Measurements from ENCODE around the gene WSCD2. TPM values are rescaled to one million over a fixed set of nuclear protein-coding genes. Genes with fewer than 3 reads are reported as not detected.

WSCD2 gene
- polyA plus RNA-seq, 1 donor (not counting 4 experiments of a cell fraction or from before 2014, with no cell fraction given) = not detected

DNA sequence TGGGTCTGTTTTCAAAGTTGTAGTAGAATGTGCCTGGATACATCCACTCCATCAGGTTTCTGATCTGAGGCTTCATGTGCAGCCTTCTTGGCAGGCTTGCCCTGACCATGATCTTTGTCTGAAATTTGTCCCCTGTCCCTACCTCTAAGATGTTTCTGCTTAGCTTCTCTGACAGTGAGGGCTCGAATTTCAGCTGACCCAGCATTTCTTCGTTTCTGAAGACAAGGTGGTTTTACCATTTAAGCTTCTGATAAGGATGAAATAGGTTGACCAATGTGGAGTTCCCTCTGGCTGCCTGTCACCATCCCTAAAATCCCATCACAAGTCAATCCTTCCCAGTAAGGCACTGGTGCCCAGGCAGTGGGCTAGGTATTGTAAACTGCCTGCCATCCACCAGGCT is 153.1 kb downstream of the WSCD2 start:
- FAIRE-seq = no peak
- H3K9me3 ChIP-seq (ENCODE audit: control insufficient read depth, low read depth, low read length) = no peaks in the 10 kb centered on the region
- dilution Hi-C loops (cut with MboI; ENCODE audit: extremely low pct_ligation_motif_present, low sequenced_read_pairs) = no loop called here

DNA sequence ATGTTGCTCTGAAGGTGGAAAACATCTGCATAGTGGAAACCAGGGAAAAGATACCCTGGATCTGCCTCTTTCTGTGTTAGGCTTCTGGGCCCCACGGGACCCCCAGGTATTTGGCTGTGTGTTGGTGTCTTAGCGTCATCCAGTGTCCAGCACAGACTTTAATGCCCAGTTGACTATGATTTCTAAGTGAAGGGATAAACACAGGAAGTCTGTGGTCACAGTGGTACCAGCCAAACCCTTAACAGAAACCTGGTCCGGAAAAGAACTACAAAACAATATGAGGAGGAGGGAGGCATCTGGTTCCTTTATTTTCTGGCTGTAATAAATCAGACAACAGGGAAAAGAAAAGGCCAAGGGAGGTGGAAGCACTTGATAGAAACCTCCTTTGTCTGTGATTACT is 153.6 kb downstream of the WSCD2 start:
- Histone ChIP-seq H3K27ac (ENCODE audit: control insufficient read depth, insufficient read depth, low read length) (no peak overlapping the region), H3K79me2 (ENCODE audit: control insufficient read depth, insufficient read depth, low read length) (no peaks in the 10 kb centered on the region), H3K9me1 (ENCODE audit: control insufficient read depth, extremely low read depth, insufficient read depth, low read length) (no peaks in the 10 kb centered on the region), H3K9ac (ENCODE audit: control insufficient read depth, extremely low read depth, insufficient read depth, low read length) (no peak overlapping the region), H3K9me3 (ENCODE audit: control insufficient read depth, low read depth, low read length) (no peaks in the 10 kb centered on the region), H3K27me3 (ENCODE audit: control insufficient read depth, extremely low read depth, insufficient read depth, low read length) (no peaks in the 10 kb centered on the region), H3K36me3 (ENCODE audit: control insufficient read depth in 2 of 2, extremely low read depth in 1 of 2, insufficient read depth in 2 of 2, low read length in 2 of 2) (no peaks in the 10 kb centered on the region), H3K4me3 (ENCODE audit: control insufficient read depth in 2 of 3, extremely low read depth in 1 of 3, insufficient read depth in 2 of 3, low read depth in 1 of 3, low read length in 3 of 3) (no peak overlapping the region), H2AFZ (ENCODE audit: control insufficient read depth, low read length) (no peak overlapping the region), H4K20me1 (ENCODE audit: control insufficient read depth, extremely low read depth, insufficient read depth, low read length) (no peaks in the 10 kb centered on the region), H3K4me2 (ENCODE audit: control insufficient read depth, extremely low read depth, insufficient read depth, low read depth, low read length) (no peak overlapping the region), H3K4me1 (ENCODE audit: control insufficient read depth, extremely low read depth, insufficient read depth, low read length) (no peaks in the 10 kb centered on the region)
- TF ChIP-seq, protein P1, sequence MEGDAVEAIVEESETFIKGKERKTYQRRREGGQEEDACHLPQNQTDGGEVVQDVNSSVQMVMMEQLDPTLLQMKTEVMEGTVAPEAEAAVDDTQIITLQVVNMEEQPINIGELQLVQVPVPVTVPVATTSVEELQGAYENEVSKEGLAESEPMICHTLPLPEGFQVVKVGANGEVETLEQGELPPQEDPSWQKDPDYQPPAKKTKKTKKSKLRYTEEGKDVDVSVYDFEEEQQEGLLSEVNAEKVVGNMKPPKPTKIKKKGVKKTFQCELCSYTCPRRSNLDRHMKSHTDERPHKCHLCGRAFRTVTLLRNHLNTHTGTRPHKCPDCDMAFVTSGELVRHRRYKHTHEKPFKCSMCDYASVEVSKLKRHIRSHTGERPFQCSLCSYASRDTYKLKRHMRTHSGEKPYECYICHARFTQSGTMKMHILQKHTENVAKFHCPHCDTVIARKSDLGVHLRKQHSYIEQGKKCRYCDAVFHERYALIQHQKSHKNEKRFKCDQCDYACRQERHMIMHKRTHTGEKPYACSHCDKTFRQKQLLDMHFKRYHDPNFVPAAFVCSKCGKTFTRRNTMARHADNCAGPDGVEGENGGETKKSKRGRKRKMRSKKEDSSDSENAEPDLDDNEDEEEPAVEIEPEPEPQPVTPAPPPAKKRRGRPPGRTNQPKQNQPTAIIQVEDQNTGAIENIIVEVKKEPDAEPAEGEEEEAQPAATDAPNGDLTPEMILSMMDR (optimal IDR thresholded peaks at IDR 0.05 in 1 of 3, IDR thresholded peaks at IDR 0.05 in 1 of 3, conservative IDR thresholded peaks at IDR 0.05 in 1 of 3; ENCODE audit: extremely low read depth in 1 of 3, insufficient read depth in 2 of 3, low read length in 3 of 3) = no peak
- no peak for TF ChIP-seq EZH2 (IDR thresholded peaks at IDR 0.05; ENCODE audit: low read length)
- dilution Hi-C loops (cut with MboI; ENCODE audit: extremely low pct_ligation_motif_present, low sequenced_read_pairs) = no loop called here
- DNase-seq (ENCODE audit: low read depth, low spot score) (no peak), FAIRE-seq (no peak)

More for the DNA sequence above, 153.1 kb downstream of the WSCD2 start:
- Histone ChIP-seq H3K9me1 (ENCODE audit: control insufficient read depth, extremely low read depth, insufficient read depth, low read length) (no peaks in the 10 kb centered on the region), H4K20me1 (ENCODE audit: control insufficient read depth, extremely low read depth, insufficient read depth, low read length) (no peaks in the 10 kb centered on the region), H3K4me3 (ENCODE audit: control insufficient read depth in 2 of 3, extremely low read depth in 1 of 3, insufficient read depth in 2 of 3, low read depth in 1 of 3, low read length in 3 of 3) (no peak overlapping the region), H3K4me1 (ENCODE audit: control insufficient read depth, extremely low read depth, insufficient read depth, low read length) (no peaks in the 10 kb centered on the region), H2AFZ (ENCODE audit: control insufficient read depth, low read length) (no peak overlapping the region), H3K9ac (ENCODE audit: control insufficient read depth, extremely low read depth, insufficient read depth, low read length) (no peak overlapping the region), H3K4me2 (ENCODE audit: control insufficient read depth, extremely low read depth, insufficient read depth, low read depth, low read length) (no peak overlapping the region), H3K27me3 (ENCODE audit: control insufficient read depth, extremely low read depth, insufficient read depth, low read length) (no peaks in the 10 kb centered on the region), H3K79me2 (ENCODE audit: control insufficient read depth, insufficient read depth, low read length) (no peaks in the 10 kb centered on the region), H3K36me3 (ENCODE audit: control insufficient read depth in 2 of 2, extremely low read depth in 1 of 2, insufficient read depth in 2 of 2, low read length in 2 of 2) (no peaks in the 10 kb centered on the region), H3K27ac (ENCODE audit: control insufficient read depth, insufficient read depth, low read length) (no peak overlapping the region)
- DNase-seq (ENCODE audit: low read depth, low spot score) = no peak
- no peak for TF ChIP-seq EZH2 (IDR thresholded peaks at IDR 0.05; ENCODE audit: low read length)
- TF ChIP-seq, protein P1 (optimal IDR thresholded peaks at IDR 0.05 in 1 of 3, IDR thresholded peaks at IDR 0.05 in 1 of 3, conservative IDR thresholded peaks at IDR 0.05 in 1 of 3; ENCODE audit: extremely low read depth in 1 of 3, insufficient read depth in 2 of 3, low read length in 3 of 3) = no peak
